Astrocyte of the cerebellum (primary cell): ENCODE results near the gene SMAGP.
"Not testable (repeated sequence)": the region's sequence is repeated elsewhere in the genome, so short reads cannot be mapped to it uniquely, and the experiment has no call there.

Source experiments
- DNase-seq: peaks from one replicate; pipeline ENCODE4 v3.0.0-alpha.2; 2011; ENCODE audit warnings: low read depth
- H3K4me3 ChIP-seq: 2 replicates; pipeline ENCODE4 v1.5.1; 2011; ENCODE audit warnings: mild to moderate bottlenecking, low read depth, low read length, moderate library complexity
- CTCF ChIP-seq: IDR thresholded peaks from 2 replicates; pipeline ENCODE4 v1.5.1; 2012; ENCODE audit warnings: low read length, low read depth, moderate library complexity, mild to moderate bottlenecking; ENCODE audit errors: missing control alignments
- in situ Hi-C: cut with HindIII; loops from 2 replicates; pipeline ENCODE4 v1.10.0; 2017; ENCODE audit warnings: low sequenced_read_pairs

The SMAGP gene

GRCh38 chr12:51232642-51233041 is 37.6 kb downstream of the SMAGP start:
- in situ Hi-C loops: no loop called here
- TF ChIP-seq CTCF: no peak
- no peak for DNase-seq
- no peak overlapping the region for H3K4me3 ChIP-seq

GRCh38 chr12:51229116-51229809 is 41.0 kb downstream of the SMAGP start:
- TF ChIP-seq CTCF: no peak
- no peak overlapping the region for H3K4me3 ChIP-seq
- in situ Hi-C loops: no loop called here
- DNase-seq: no peak

- no peak for DNase-seq
- in situ Hi-C loops: no loop called here
- no peak for TF ChIP-seq CTCF
- H3K4me3 ChIP-seq: no peak overlapping the region
Observed at GRCh38 chr12:51227962-51228361, 42.3 kb downstream of the SMAGP start.

GRCh38 chr12:51227112-51227511 is 43.1 kb downstream of the SMAGP start:
- in situ Hi-C loops, DNase-seq, H3K4me3 ChIP-seq: not testable (repeated sequence)

GRCh38 chr12:51225771-51226170 is 44.4 kb downstream of the SMAGP start:
- no peak overlapping the region for H3K4me3 ChIP-seq
- DNase-seq: no peak
- TF ChIP-seq CTCF: no peak
- in situ Hi-C loops: no loop called here

GRCh38 chr12:51225234-51225633 is 45.0 kb downstream of the SMAGP start:
- in situ Hi-C loops: no loop called here
- H3K4me3 ChIP-seq: no peak overlapping the region
- DNase-seq: no peak
- no peak for TF ChIP-seq CTCF

- in situ Hi-C loops: no loop called here
Observed at GRCh38 chr12:51224625-51225024, 45.6 kb downstream of the SMAGP start.

More at GRCh38 chr12:51224625-51225024, 45.6 kb downstream of the SMAGP start:
- H3K4me3 ChIP-seq: no peak overlapping the region
- TF ChIP-seq CTCF: no peak
- DNase-seq: no peak
